Germinal center (tissue), 1 donor: ENCODE data around the gene MRM3.
"Not testable (repeated sequence)": the region's sequence is repeated elsewhere in the genome, so short reads cannot be mapped to it uniquely, and the experiment has no call there.

Experiments used
- DNase-seq: peaks from one replicate; pipeline ENCODE4 v3.0.0; 2012; ENCODE audit warnings: mixed read lengths, low spot score

Gene MRM3

DNA sequence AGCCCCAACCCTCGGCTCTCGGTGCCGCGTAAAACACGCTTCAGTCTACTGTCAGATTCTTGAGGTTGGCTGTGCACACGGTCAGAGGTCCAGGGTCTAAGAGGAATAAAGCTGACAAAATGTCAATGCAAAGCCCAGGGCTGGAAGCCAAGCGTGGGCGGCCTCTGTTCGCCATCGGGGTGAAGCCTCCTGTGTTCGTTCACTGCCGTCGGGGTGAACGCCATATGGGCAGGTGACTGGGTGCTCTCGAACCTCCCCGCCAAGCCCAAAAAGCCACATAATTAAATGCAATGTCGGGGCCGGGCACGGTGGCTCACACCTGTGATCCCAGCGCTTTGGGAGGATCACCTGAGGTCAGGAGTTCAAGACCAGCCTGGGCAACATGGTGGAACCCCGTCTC lies 44.6 kb downstream of the MRM3 start:
- no peak for DNase-seq

DNA sequence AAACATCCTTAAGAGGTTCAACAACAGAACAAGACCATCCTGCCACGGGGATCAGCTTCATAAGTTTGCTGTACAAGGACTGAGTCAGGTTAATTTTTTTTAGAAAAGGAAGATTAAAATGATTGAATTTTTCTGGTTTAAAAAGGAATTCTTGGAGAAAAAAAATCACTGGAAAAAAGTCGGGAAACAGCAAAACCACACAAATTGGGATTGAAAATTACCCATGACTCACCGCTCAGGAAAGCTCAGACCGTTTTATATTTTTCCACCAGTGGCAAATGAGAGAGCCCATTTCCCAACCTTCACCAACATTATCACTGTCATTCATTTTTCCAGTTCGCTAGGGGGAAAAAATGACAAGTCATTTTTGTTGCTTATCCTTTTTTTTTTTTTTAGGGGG lies 46.6 kb downstream of the MRM3 start:
- no peak for DNase-seq

GRCh38 chr17:829614-830013 lies 47.5 kb downstream of the MRM3 start:
- DNase-seq: not testable (repeated sequence)

DNA sequence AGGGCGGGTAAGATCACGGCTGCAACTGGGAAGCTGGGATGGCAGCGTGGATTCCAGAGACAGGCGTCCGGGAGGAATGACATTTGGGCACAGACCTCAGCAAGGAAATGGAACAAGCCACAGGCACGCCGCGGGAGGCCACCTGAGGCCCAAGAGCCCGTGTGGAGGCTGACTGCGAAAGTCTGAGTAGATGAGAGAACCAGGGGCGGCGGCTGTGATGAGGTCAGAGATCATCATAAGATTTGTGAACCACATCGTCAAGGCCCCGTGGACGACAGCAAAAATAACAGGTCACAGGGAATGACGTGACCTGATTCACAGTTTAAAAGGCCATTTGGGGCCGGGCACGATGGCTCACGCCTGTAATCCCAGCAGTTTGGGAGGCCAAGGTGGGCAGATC lies 48.2 kb downstream of the MRM3 start:
- no peak for DNase-seq

GRCh38 chr17:830950-831349 lies 48.8 kb downstream of the MRM3 start:
- DNase-seq: no peak

GRCh38 chr17:834136-834535 lies 52.0 kb downstream of the MRM3 start:
- no peak for DNase-seq

DNA sequence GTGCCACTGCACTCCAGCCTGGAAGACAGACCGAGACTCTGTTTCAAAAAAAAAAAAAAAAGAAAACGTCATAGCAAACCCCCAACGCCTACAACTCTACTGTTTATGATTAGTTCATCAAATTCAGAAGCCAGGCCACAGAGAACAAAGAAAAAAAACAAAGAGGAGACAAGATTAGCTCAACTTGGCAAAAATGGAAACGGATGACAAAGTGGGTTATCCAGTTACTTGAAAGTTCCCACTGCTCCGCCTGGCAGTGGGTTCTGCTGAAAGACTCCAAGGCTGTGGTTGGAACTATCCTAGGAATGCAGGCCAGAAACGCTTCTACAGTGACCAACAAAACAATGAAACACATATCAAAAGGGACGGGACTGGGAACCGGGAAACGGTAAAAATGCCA lies 53.1 kb downstream of the MRM3 start:
- DNase-seq: no peak

GRCh38 chr17:835721-836120 lies 53.6 kb downstream of the MRM3 start:
- not testable (repeated sequence) for DNase-seq

GRCh38 chr17:836151-836550 lies 54.0 kb downstream of the MRM3 start:
- no peak for DNase-seq

GRCh38 chr17:838486-838885 lies 56.3 kb downstream of the MRM3 start:
- DNase-seq: no peak

GRCh38 chr17:841313-841712 lies 59.2 kb downstream of the MRM3 start:
- no peak for DNase-seq
